GM12891 (cell line): ENCODE results near the gene ANKRD66.

ENCODE experiments used
- POLR2A ChIP-seq: IDR thresholded peaks from 2 replicates; pipeline ENCODE4 v1.6.1; 2011; ENCODE audit warnings: low read depth, low read length, control low read depth
- POLR2AphosphoS5 ChIP-seq: IDR thresholded peaks from 2 replicates; pipeline ENCODE4 v1.6.1; 2011; ENCODE audit warnings: low read depth, low read length, control low read depth
- TAF1 ChIP-seq: IDR thresholded peaks from 2 replicates; pipeline ENCODE4 v1.6.1; 2011; ENCODE audit warnings: low read depth, low read length, control low read depth

DNA sequence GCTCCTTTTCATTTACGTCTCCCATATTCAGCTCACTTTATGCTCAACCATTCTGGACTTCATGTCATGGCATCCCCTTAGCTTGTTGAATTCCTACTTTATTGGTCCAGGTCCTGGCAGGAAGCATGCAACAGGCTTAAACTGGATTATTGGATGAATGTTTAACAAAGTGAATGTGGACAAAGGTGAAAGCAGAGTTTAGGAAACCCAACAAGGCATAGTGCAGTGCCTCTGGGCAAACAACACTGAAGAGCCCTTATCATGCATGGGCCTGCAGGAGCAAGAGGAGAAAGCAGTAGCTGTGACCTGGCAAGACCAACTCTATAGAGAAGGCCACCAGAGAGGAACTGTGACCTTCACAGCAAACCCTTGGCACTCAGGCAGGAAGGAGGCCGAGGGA is 5.3 kb upstream of the ANKRD66 start:
- TF ChIP-seq POLR2AphosphoS5, result no peak
- TF ChIP-seq POLR2A, result no peak
- TF ChIP-seq TAF1, result no peak
